WTC11 (cell line): ENCODE results near the gene HAUS2.

Experiments
- CREB1 ChIP-seq: sonication (generic); formaldehyde crosslinking; IDR thresholded peaks from 2 replicates; pipeline ENCODE4 v1.8.0; 2023; ENCODE audit warnings: mild to moderate bottlenecking, missing genetic modification reagents
- NFATC4 ChIP-seq: fragments of 250-450 bp; sonication (Bioruptor Pico); IDR thresholded peaks from 2 replicates; pipeline ENCODE4 v1.9.0; 2021; ENCODE audit warnings: mild to moderate bottlenecking
- ZNF121 ChIP-seq: sonication (generic); formaldehyde crosslinking; IDR thresholded peaks from 2 replicates; pipeline ENCODE4 v1.8.0; 2023; ENCODE audit warnings: missing genetic modification reagents
- TF ChIP-seq, protein P1 (sequence below): sonication (generic); formaldehyde crosslinking; IDR thresholded peaks from 2 replicates; pipeline ENCODE4 v1.8.1; 2022; ENCODE audit warnings: low read depth, mild to moderate bottlenecking, moderate library complexity, missing genetic modification reagents, borderline replicate concordance
- TF ChIP-seq, protein P2 (sequence below): fragments of 200-600 bp; IDR thresholded peaks from 2 replicates; pipeline ENCODE4 v1.8.0; 2022; ENCODE audit warnings: antibody characterized with exemption
- TF ChIP-seq, protein P3 (sequence below): sonication (generic); formaldehyde crosslinking; conservative IDR thresholded peaks from 2 replicates; pipeline ENCODE4 v1.8.1; 2022; ENCODE audit warnings: mild to moderate bottlenecking, missing genetic modification reagents
- TF ChIP-seq, protein P4 (sequence below): sonication (generic); formaldehyde crosslinking; IDR thresholded peaks from 2 replicates; pipeline ENCODE4 v1.8.0; 2022; ENCODE audit warnings: mild to moderate bottlenecking, missing genetic modification reagents

DNA sequence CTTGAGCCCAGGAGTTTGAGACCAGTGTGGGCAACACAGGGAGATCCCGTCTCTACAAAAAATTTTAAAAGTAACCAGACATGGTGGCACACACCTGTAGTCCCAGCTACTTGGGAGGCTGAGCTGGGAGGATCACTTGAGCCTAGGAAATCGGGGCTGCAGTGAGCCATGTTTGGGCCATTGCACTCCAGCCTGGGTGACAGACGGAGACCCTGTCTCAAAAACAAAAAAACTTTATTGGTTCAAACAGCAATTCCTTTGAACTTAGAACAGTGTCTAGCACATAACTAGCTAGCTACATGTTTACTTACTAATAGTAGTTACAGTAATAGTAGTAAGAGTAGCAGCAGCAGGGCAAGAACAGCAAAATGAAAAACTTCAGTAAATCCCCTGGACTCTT, 10.1 kb downstream of the HAUS2 start:
- TF ChIP-seq NFATC4 (CRISPR knock-in tag) (no peak), CREB1 (no peak), ZNF121 (no peak)
- TF ChIP-seq, protein P1, sequence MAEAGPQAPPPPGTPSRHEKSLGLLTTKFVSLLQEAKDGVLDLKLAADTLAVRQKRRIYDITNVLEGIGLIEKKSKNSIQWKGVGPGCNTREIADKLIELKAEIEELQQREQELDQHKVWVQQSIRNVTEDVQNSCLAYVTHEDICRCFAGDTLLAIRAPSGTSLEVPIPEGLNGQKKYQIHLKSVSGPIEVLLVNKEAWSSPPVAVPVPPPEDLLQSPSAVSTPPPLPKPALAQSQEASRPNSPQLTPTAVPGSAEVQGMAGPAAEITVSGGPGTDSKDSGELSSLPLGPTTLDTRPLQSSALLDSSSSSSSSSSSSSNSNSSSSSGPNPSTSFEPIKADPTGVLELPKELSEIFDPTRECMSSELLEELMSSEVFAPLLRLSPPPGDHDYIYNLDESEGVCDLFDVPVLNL (CRISPR knock-in tag) = no peak
- TF ChIP-seq, protein P2, sequence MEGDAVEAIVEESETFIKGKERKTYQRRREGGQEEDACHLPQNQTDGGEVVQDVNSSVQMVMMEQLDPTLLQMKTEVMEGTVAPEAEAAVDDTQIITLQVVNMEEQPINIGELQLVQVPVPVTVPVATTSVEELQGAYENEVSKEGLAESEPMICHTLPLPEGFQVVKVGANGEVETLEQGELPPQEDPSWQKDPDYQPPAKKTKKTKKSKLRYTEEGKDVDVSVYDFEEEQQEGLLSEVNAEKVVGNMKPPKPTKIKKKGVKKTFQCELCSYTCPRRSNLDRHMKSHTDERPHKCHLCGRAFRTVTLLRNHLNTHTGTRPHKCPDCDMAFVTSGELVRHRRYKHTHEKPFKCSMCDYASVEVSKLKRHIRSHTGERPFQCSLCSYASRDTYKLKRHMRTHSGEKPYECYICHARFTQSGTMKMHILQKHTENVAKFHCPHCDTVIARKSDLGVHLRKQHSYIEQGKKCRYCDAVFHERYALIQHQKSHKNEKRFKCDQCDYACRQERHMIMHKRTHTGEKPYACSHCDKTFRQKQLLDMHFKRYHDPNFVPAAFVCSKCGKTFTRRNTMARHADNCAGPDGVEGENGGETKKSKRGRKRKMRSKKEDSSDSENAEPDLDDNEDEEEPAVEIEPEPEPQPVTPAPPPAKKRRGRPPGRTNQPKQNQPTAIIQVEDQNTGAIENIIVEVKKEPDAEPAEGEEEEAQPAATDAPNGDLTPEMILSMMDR = no peak
- TF ChIP-seq, protein P3, sequence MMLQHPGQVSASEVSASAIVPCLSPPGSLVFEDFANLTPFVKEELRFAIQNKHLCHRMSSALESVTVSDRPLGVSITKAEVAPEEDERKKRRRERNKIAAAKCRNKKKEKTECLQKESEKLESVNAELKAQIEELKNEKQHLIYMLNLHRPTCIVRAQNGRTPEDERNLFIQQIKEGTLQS = no peak
- TF ChIP-seq, protein P4, sequence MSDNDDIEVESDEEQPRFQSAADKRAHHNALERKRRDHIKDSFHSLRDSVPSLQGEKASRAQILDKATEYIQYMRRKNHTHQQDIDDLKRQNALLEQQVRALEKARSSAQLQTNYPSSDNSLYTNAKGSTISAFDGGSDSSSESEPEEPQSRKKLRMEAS (CRISPR knock-in tag) = no peak
